K562 treated with DMSO at 1 percent for 4 hours (cell line): ENCODE data around the gene GPR32. TPM values are rescaled to one million over a fixed set of nuclear protein-coding genes. Genes with fewer than 3 reads are reported as not detected.

Experiments
- total RNA-seq: library from RNA; unstranded; fragments of 300-600 nt; gene quantifications from 2 replicates; pipeline ENCODE4 v1.2.3, GENCODE V29; 2022; ENCODE audit not compliant: insufficient read depth

The GPR32 gene, protein sequence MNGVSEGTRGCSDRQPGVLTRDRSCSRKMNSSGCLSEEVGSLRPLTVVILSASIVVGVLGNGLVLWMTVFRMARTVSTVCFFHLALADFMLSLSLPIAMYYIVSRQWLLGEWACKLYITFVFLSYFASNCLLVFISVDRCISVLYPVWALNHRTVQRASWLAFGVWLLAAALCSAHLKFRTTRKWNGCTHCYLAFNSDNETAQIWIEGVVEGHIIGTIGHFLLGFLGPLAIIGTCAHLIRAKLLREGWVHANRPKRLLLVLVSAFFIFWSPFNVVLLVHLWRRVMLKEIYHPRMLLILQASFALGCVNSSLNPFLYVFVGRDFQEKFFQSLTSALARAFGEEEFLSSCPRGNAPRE
- total RNA-seq = not detected in 2 replicates

DNA sequence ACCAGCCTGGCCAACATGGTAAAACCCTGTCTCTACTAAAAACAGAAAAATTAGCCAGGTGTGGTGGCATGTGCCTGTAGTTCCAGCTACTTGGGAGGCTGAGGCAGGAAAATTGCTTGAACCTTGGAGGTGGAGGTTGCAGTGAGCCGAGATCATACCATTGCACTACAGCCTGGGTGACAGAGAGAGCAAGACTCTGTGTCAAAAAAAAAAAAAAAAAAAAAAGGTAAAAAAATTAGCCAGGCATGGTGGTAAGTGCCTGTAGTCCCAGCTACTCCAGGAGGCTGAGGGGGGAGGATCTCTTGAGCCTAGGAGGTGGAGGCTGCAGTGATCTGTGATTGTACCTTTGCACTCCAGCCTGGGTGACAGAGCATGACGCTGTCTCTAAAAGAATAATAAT lies at the start of gene GPR32:
Gene GPR32 (plus strand): TSS at position 301 of the 400 bp plus-strand sequence. CDS start 137 bp downstream, outside the sequence.

DNA sequence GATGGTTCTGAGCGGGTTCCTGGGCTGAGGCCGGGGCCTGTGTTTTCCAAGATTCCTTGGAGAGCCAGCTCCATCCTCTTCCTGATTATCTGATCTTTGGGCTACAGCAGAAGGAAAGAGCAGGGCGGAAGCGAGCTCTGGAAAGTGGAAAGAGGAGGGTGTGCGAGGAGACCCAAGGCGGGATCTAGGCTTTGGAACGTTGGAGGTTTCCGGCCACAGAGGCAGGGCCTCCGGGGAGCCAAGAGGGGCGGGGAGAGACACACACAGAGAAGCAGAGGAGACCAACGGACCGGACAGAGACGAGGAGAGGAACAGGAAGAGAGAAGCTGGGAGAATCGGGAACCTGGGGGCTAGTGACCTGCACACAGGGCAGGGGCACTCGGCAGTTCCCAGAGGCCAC lies 47.2 kb upstream of the GPR32 start, which contains the start of gene CLEC11A:
Gene CLEC11A (plus strand): TSS at position 296 of the 400 bp plus-strand sequence. CDS start 162 bp downstream, outside the sequence.

DNA sequence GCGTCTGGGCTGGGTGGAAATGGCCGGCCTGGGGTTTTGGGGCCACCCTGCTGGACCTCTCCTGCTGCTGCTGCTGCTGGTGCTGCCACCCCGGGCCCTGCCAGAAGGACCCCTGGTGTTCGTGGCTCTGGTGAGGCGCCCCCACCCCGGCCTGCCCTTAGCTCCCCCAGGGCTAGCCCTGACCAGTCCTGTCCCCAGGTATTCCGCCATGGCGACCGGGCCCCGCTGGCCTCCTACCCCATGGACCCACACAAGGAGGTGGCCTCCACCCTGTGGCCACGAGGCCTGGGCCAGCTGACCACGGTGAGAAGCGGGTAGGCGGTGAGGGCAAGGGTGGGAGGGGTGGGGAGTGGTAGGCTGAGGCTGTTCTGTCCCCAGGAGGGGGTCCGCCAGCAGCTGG lies 20.1 kb downstream of the GPR32 start, which contains the start of gene ACP4:
Gene ACP4 (plus strand): TSS at position 20 of the 400 bp plus-strand sequence. CDS start 0 bp downstream, at position 20.

Other genes with a start within 250 kb of the GPR32 start
- 6.0 and 7.0 TPM in 2 replicates for gene LRRC4B, start 202.0 kb upstream of the GPR32 start, total RNA-seq
- 1.0 and 4.2 TPM in 2 replicates for gene SYT3, start 130.6 kb upstream of the GPR32 start, total RNA-seq
- 31.6 and 52.6 TPM in 2 replicates for gene C19orf81, start 121.0 kb upstream of the GPR32 start, total RNA-seq
- gene SHANK1, start 50.7 kb upstream of the GPR32 start, total RNA-seq = 2.3 and 3.8 TPM in 2 replicates
- 130 and 141 TPM in 2 replicates for gene CLEC11A, start 47.1 kb upstream of the GPR32 start, total RNA-seq
- not detected in 2 replicates for gene ACP4, start 20.0 kb downstream of the GPR32 start, total RNA-seq
- gene KLK1, start 53.3 kb downstream of the GPR32 start, total RNA-seq = 26.3 and 28.8 TPM in 2 replicates
- gene KLK15, start 63.1 kb downstream of the GPR32 start, total RNA-seq = not detected in 2 replicates
- gene KLK3, start 84.5 kb downstream of the GPR32 start, total RNA-seq = not detected in 2 replicates
- not detected in 2 replicates for gene KLK2, start 103.0 kb downstream of the GPR32 start, total RNA-seq
- not detected in 2 replicates for gene KLK4, start 140.9 kb downstream of the GPR32 start, total RNA-seq
- not detected in 2 replicates for gene KLK5, start 182.6 kb downstream of the GPR32 start, total RNA-seq
- not detected in 2 replicates for gene KLK6, start 199.1 kb downstream of the GPR32 start, total RNA-seq
- not detected in 2 replicates for gene KLK7, start 213.5 kb downstream of the GPR32 start, total RNA-seq
- not detected in 2 replicates for gene KLK8, start 231.1 kb downstream of the GPR32 start, total RNA-seq
- not detected in 2 replicates for gene KLK10, start 249.2 kb downstream of the GPR32 start, total RNA-seq